Measurements from ENCODE around the gene CCR1. TPM values are rescaled to one million over a fixed set of nuclear protein-coding genes. Genes with fewer than 3 reads are reported as not detected.

CCR1 gene
- polyA plus RNA-seq, 1 donor from 2014 or later = not detected

DNA sequence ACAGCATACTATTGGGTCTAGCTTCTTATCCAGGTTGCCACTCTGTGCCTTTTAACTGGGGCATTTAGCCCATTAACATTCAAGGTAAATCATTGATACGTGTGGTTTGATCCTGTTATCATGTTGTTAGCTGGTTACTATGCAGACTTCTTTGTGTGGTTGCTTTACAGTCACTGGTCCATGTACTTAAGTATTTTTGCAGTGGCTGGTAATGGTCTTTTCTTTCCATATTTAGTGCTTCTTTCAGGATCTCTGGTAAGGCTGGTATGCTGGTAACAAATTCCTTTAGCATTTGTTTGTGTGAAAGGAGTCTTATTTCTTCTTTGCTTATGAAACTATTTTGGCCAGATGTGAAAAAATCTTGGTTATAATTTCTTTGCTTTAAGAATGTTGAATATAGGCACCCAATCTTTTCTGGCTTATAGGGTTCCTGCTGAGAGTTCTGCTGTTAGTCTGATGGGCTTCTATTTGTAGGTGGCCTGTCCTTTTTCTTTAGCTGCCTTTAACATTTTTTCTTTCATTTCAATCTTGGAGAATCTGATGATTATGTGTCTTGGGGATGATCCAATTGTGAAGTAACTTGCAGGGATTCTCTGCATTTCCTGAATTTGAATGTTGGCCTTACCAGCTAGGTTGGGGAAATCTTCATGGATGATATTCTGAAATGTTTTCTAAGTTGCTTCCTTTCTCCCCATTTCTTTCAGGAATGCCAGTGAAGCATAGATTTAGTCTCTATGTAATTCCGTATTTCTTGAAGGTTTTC is 39.3 kb downstream of the CCR1 start:
- no peaks in the 10 kb centered on the region for H3K27me3 ChIP-seq (ENCODE audit: insufficient read depth, low read depth, low read length)
- no peak overlapping the region for H3K4me3 ChIP-seq (ENCODE audit: low read length)
- H3K79me2 ChIP-seq (replicated peaks; ENCODE audit: insufficient read depth, low read length) = no peaks in the 10 kb centered on the region
- no peak overlapping the region for H3K9ac ChIP-seq (ENCODE audit: low read length)
- no peaks in the 10 kb centered on the region for H3F3A ChIP-seq (ENCODE audit: insufficient read depth, low read length, poor library complexity, severe bottlenecking)
- TF ChIP-seq RAD21 (conservative IDR thresholded peaks at IDR 0.05) = no peak
- TF ChIP-seq, protein P1, sequence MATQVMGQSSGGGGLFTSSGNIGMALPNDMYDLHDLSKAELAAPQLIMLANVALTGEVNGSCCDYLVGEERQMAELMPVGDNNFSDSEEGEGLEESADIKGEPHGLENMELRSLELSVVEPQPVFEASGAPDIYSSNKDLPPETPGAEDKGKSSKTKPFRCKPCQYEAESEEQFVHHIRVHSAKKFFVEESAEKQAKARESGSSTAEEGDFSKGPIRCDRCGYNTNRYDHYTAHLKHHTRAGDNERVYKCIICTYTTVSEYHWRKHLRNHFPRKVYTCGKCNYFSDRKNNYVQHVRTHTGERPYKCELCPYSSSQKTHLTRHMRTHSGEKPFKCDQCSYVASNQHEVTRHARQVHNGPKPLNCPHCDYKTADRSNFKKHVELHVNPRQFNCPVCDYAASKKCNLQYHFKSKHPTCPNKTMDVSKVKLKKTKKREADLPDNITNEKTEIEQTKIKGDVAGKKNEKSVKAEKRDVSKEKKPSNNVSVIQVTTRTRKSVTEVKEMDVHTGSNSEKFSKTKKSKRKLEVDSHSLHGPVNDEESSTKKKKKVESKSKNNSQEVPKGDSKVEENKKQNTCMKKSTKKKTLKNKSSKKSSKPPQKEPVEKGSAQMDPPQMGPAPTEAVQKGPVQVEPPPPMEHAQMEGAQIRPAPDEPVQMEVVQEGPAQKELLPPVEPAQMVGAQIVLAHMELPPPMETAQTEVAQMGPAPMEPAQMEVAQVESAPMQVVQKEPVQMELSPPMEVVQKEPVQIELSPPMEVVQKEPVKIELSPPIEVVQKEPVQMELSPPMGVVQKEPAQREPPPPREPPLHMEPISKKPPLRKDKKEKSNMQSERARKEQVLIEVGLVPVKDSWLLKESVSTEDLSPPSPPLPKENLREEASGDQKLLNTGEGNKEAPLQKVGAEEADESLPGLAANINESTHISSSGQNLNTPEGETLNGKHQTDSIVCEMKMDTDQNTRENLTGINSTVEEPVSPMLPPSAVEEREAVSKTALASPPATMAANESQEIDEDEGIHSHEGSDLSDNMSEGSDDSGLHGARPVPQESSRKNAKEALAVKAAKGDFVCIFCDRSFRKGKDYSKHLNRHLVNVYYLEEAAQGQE (IDR thresholded peaks at IDR 0.05; ENCODE audit: borderline replicate concordance) = no peak
- TF ChIP-seq MXI1 (conservative IDR thresholded peaks at IDR 0.05; ENCODE audit: poor library complexity, severe bottlenecking) = no peak
- no peak for TF ChIP-seq POLR2AphosphoS5 (IDR thresholded peaks at IDR 0.05)
- TF ChIP-seq EP300 (conservative IDR thresholded peaks at IDR 0.05; ENCODE audit: poor library complexity, severe bottlenecking) = no peak
- no peak for TF ChIP-seq SMC3 (conservative IDR thresholded peaks at IDR 0.05; ENCODE audit: poor library complexity)
- TF ChIP-seq, protein P2, sequence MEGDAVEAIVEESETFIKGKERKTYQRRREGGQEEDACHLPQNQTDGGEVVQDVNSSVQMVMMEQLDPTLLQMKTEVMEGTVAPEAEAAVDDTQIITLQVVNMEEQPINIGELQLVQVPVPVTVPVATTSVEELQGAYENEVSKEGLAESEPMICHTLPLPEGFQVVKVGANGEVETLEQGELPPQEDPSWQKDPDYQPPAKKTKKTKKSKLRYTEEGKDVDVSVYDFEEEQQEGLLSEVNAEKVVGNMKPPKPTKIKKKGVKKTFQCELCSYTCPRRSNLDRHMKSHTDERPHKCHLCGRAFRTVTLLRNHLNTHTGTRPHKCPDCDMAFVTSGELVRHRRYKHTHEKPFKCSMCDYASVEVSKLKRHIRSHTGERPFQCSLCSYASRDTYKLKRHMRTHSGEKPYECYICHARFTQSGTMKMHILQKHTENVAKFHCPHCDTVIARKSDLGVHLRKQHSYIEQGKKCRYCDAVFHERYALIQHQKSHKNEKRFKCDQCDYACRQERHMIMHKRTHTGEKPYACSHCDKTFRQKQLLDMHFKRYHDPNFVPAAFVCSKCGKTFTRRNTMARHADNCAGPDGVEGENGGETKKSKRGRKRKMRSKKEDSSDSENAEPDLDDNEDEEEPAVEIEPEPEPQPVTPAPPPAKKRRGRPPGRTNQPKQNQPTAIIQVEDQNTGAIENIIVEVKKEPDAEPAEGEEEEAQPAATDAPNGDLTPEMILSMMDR (IDR thresholded peaks at IDR 0.05; ENCODE audit: poor library complexity, severe bottlenecking) = no peak
- TF ChIP-seq EZH2 (IDR thresholded peaks at IDR 0.05; ENCODE audit: borderline replicate concordance, insufficient read depth, low read length, poor library complexity, severe bottlenecking) = no peak
- TF ChIP-seq TAF1 (IDR thresholded peaks at IDR 0.05; ENCODE audit: low read depth) = no peak
- H3K9me2 ChIP-seq (ENCODE audit: insufficient read depth, low read length) = no peaks in the 10 kb centered on the region
- H2AFZ ChIP-seq (ENCODE audit: low read depth, low read length) = no peak overlapping the region
- H3K4me2 ChIP-seq (ENCODE audit: low read length) = no peak overlapping the region
- no peaks in the 10 kb centered on the region for H3K36me3 ChIP-seq (ENCODE audit: insufficient read depth, low read length)
- H3K9me3 ChIP-seq (ENCODE audit: low read length) = no peaks in the 10 kb centered on the region
- no peak overlapping the region for H3K27ac ChIP-seq (ENCODE audit: low read length)
- no peaks in the 10 kb centered on the region for H4K20me1 ChIP-seq (ENCODE audit: insufficient read depth)

DNA sequence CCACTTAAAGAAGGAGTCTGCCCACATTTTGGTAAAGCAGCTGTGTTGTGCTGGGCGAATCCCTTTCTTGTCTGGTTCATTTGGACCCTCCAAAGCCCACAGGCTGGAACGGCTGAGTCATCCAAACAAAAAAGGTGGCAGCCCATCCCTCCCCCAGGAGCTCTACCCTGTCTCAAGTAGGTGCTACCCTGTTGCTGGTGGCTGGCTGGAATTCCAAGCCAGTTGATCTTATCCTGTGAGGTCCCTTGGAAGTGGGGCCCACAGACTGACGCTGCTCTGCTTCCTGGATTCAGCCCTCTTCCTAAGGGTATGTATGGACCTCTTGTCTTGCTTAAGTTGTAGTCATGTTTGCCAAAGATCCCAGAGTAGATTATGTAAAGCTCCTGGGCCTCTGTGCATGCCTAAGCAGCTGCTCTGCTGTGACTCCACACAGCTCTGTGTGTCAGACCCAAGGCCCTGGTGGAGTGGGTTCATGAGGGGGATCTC is 44.5 kb downstream of the CCR1 start:
- Histone ChIP-seq H2AFZ (ENCODE audit: low read depth, low read length) (no peak overlapping the region), H3K36me3 (ENCODE audit: insufficient read depth, low read length) (no peaks in the 10 kb centered on the region), H3K4me3 (ENCODE audit: low read length) (no peak overlapping the region), H3K9me3 (ENCODE audit: low read length) (no peaks in the 10 kb centered on the region), H3K27ac (ENCODE audit: low read length) (no peak overlapping the region), H3K27me3 (ENCODE audit: insufficient read depth, low read depth, low read length) (no peaks in the 10 kb centered on the region), H3K9me2 (ENCODE audit: insufficient read depth, low read length) (no peaks in the 10 kb centered on the region), H3K4me2 (ENCODE audit: low read length) (no peak overlapping the region), H3K9ac (ENCODE audit: low read length) (no peak overlapping the region), H3F3A (ENCODE audit: insufficient read depth, low read length, poor library complexity, severe bottlenecking) (no peaks in the 10 kb centered on the region), H4K20me1 (ENCODE audit: insufficient read depth) (no peaks in the 10 kb centered on the region), H3K79me2 (replicated peaks; ENCODE audit: insufficient read depth, low read length) (no peaks in the 10 kb centered on the region)
- TF ChIP-seq, protein P1 (IDR thresholded peaks at IDR 0.05; ENCODE audit: borderline replicate concordance) = no peak
- TF ChIP-seq RAD21 (conservative IDR thresholded peaks at IDR 0.05) = no peak
- TF ChIP-seq TAF1 (IDR thresholded peaks at IDR 0.05; ENCODE audit: low read depth) = no peak
- TF ChIP-seq POLR2AphosphoS5 (IDR thresholded peaks at IDR 0.05) = no peak
- TF ChIP-seq, protein P2 (IDR thresholded peaks at IDR 0.05; ENCODE audit: poor library complexity, severe bottlenecking) = no peak
